Fibroblast of lung (primary cell): Measurements from ENCODE around the gene BGN. TPM values are rescaled to one million over a fixed set of nuclear protein-coding genes. Genes with fewer than 3 reads are reported as not detected.

Source experiments
- DNase-seq, 2 donors: peaks; one replicate each; pipeline versions ENCODE4 v3.0.0 to v3.0.0-alpha.2; 2010; ENCODE audit warnings: low read depth in 2 of 2
- H2AFZ ChIP-seq: 2 replicates; pipeline ENCODE4 v1.5.1; 2012; ENCODE audit warnings: low read length, control low read depth, inconsistent platforms
- H3K27ac ChIP-seq: 2 replicates; pipeline ENCODE4 v1.5.1; 2011; ENCODE audit warnings: low read length, control low read depth; ENCODE audit not compliant: insufficient read depth
- H3K27me3 ChIP-seq: 2 replicates; pipeline ENCODE4 v1.5.1; 2011; ENCODE audit warnings: mild to moderate bottlenecking, low read length; ENCODE audit not compliant: control insufficient read depth, insufficient read depth
- H3K36me3 ChIP-seq: 2 replicates; pipeline ENCODE4 v1.5.1; 2011; ENCODE audit warnings: low read length; ENCODE audit not compliant: control insufficient read depth, insufficient read depth
- H3K4me1 ChIP-seq: 2 replicates; pipeline ENCODE4 v1.5.1; 2011; ENCODE audit warnings: low read length; ENCODE audit not compliant: control insufficient read depth, insufficient read depth; ENCODE audit errors: extremely low read depth
- H3K4me2 ChIP-seq: 2 replicates; pipeline ENCODE4 v1.5.1; 2011; ENCODE audit warnings: low read length, control low read depth; ENCODE audit not compliant: insufficient read depth; ENCODE audit errors: extremely low read depth
- H3K4me3 ChIP-seq, 4 experiments: fragments of 200-600 bp in 1 of 4; sonication (generic) in 1 of 4; replicated peaks in 1 of 4; 2 replicates each; pipeline ENCODE4 v1.5.1; 2011 to 2016; ENCODE audit warnings: low read length in 4 of 4, low read depth in 3 of 4, mild to moderate bottlenecking in 3 of 4, control low read depth in 2 of 4, inconsistent platforms in 1 of 4, mixed read lengths in 1 of 4; ENCODE audit not compliant: insufficient read depth in 1 of 4; ENCODE audit errors: control extremely low read depth in 1 of 4
- H3K79me2 ChIP-seq: 2 replicates; pipeline ENCODE4 v1.5.1; 2012; ENCODE audit warnings: mild to moderate bottlenecking, low read length, inconsistent platforms; ENCODE audit not compliant: control insufficient read depth, insufficient read depth
- H3K9ac ChIP-seq: 2 replicates; pipeline ENCODE4 v1.5.1; 2011; ENCODE audit warnings: mild to moderate bottlenecking, low read length, control low read depth; ENCODE audit not compliant: insufficient read depth
- H3K9me3 ChIP-seq: 2 replicates; pipeline ENCODE4 v1.5.1; 2012; ENCODE audit warnings: low read depth, low read length; ENCODE audit not compliant: control insufficient read depth, insufficient read depth
- H4K20me1 ChIP-seq: 2 replicates; pipeline ENCODE4 v1.5.1; 2011; ENCODE audit warnings: low read length; ENCODE audit not compliant: control insufficient read depth, insufficient read depth; ENCODE audit errors: extremely low read depth
- CTCF ChIP-seq, 2 donors: IDR thresholded peaks in 1 of 2; conservative IDR thresholded peaks in 1 of 2; 1 replicate in 1 of 2; 2 replicates in 1 of 2; pipeline ENCODE4 v1.5.1; 2011 to 2012; ENCODE audit warnings: low read length in 2 of 2, control low read depth in 1 of 2, inconsistent platforms in 1 of 2, low read depth in 1 of 2, mild to moderate bottlenecking in 1 of 2
- EZH2 ChIP-seq: IDR thresholded peaks from 2 replicates; pipeline ENCODE4 v1.5.1; 2012; ENCODE audit warnings: low read length, control low read depth, mild to moderate bottlenecking; ENCODE audit errors: missing control alignments
- polyA plus RNA-seq, 2 donors: library from polyadenylated mRNA; depleted of rRNA in 1 of 2; stranded (reverse) in 1 of 2; unstranded in 1 of 2; fragments of >200 nt; gene quantifications; 2 replicates each; pipeline ENCODE4 v1.2.1, GENCODE V29; 2011 to 2012; ENCODE audit warnings: missing spikeins in 1 of 2
- total RNA-seq: library from RNA; depleted of rRNA; stranded (reverse); fragments of >200 nt; gene quantifications from 2 replicates; pipeline ENCODE4 v1.2.1, GENCODE V29; 2014

Gene BGN
- total and polyA plus RNA-seq, 2 donors (not counting 1 experiment from before 2014, with no cell fraction given): 10.1 to 61.7 TPM

- no peak overlapping the region for H3K9ac ChIP-seq
- H3K4me1 ChIP-seq: no peaks in the 10 kb centered on the region
- H3K4me2 ChIP-seq: no peak overlapping the region
- H3K27me3 ChIP-seq: no peaks in the 10 kb centered on the region
- H3K4me3 ChIP-seq: no peak overlapping the region
- no peak overlapping the region for H3K27ac ChIP-seq
- peaks cover 1% of the 10 kb centered on the region for H3K36me3 ChIP-seq
- no peaks in the 10 kb centered on the region for H3K9me3 ChIP-seq
- H2AFZ ChIP-seq: no peak overlapping the region
- no peaks in the 10 kb centered on the region for H3K79me2 ChIP-seq
- no peak for TF ChIP-seq EZH2
- no peak for TF ChIP-seq CTCF (conservative IDR thresholded peaks at IDR 0.05 in 1 of 2, IDR thresholded peaks at IDR 0.05 in 1 of 2; ENCODE audit: low read depth in 1 of 2, low read length in 2 of 2)
- no peak for DNase-seq
- no peaks in the 10 kb centered on the region for H4K20me1 ChIP-seq
Observed at GRCh38 chrX:153465691-153466380, 28.9 kb upstream of the BGN start.

GRCh38 chrX:153468008-153468580, 26.7 kb upstream of the BGN start:
- Histone ChIP-seq H2AFZ (no peak overlapping the region), H3K27me3 (no peaks in the 10 kb centered on the region), H4K20me1 (no peaks in the 10 kb centered on the region), H3K4me1 (no peaks in the 10 kb centered on the region), H3K27ac (no peak overlapping the region), H3K9me3 (no peaks in the 10 kb centered on the region), H3K9ac (no peak overlapping the region), H3K79me2 (no peaks in the 10 kb centered on the region), H3K36me3 (peaks cover 1% of the 10 kb centered on the region), H3K4me2 (no peak overlapping the region), H3K4me3 (no peak overlapping the region)
- TF ChIP-seq CTCF (conservative IDR thresholded peaks at IDR 0.05 in 1 of 2, IDR thresholded peaks at IDR 0.05 in 1 of 2; ENCODE audit: low read depth in 1 of 2, low read length in 2 of 2): no peak
- no peak for TF ChIP-seq EZH2
- DNase-seq: peak in 1 of 2 donors; percentile 21

- TF ChIP-seq EZH2 (no peak), CTCF (conservative IDR thresholded peaks at IDR 0.05 in 1 of 2, IDR thresholded peaks at IDR 0.05 in 1 of 2; ENCODE audit: low read depth in 1 of 2, low read length in 2 of 2) (no peak)
- H3K27ac ChIP-seq: peak overlapping the region; percentile 14
- no peak for DNase-seq
Observed at GRCh38 chrX:153469811-153470410, 24.9 kb upstream of the BGN start.

More at GRCh38 chrX:153469811-153470410, 24.9 kb upstream of the BGN start:
- Histone ChIP-seq H3K9me3 (no peaks in the 10 kb centered on the region), H3K79me2 (no peaks in the 10 kb centered on the region), H3K9ac (peak overlapping the region; percentile 59), H4K20me1 (no peaks in the 10 kb centered on the region), H3K27me3 (no peaks in the 10 kb centered on the region), H2AFZ (peak overlapping the region; percentile 17), H3K4me1 (peaks cover 2% of the 10 kb centered on the region), H3K4me3 (peak overlapping the region; percentile 63 to 72 (median 65)), H3K4me2 (peak overlapping the region; percentile 90), H3K36me3 (no peaks in the 10 kb centered on the region)
